T-helper 17 cell (primary cell): Measurements from ENCODE around the gene TMEM106B. TPM values are rescaled to one million over a fixed set of nuclear protein-coding genes. Genes with fewer than 3 reads are reported as not detected.
"Not testable (repeated sequence)": the region's sequence is repeated elsewhere in the genome, so short reads cannot be mapped to it uniquely, and the experiment has no call there.

Source experiments
- ATAC-seq: fragments of 150-1000 bp; cut with Tn5 transposase; 2 replicates; pipeline ENCODE4 v1.10.0; 2021; ENCODE audit warnings: mild to moderate bottlenecking, moderate library complexity
- DNase-seq, 3 donors: peaks; one replicate each; pipeline versions ENCODE4 v3.0.0 to v3.0.0-alpha.2; 2020 to 2021
- H3K9me3 ChIP-seq: one replicate; pipeline ENCODE4 v1.7.0; 2013; ENCODE audit warnings: low read length, mild to moderate bottlenecking; ENCODE audit not compliant: control insufficient read depth, poor library complexity, severe bottlenecking
- H3K27ac Mint-ChIP-seq: one replicate; pipeline ENCODE4 v1.8.0; 2022; ENCODE audit warnings: mild to moderate bottlenecking, moderate library complexity, mixed read lengths
- H3K27me3 Mint-ChIP-seq: one replicate; pipeline ENCODE4 v1.8.0; 2022; ENCODE audit warnings: mixed read lengths
- H3K36me3 Mint-ChIP-seq: one replicate; pipeline ENCODE4 v1.8.0; 2022; ENCODE audit warnings: low read depth, mixed read lengths
- H3K4me1 Mint-ChIP-seq: one replicate; pipeline ENCODE4 v1.8.0; 2022; ENCODE audit warnings: mild to moderate bottlenecking, mixed read lengths
- H3K4me3 Mint-ChIP-seq: one replicate; pipeline ENCODE4 v1.8.0; 2022; ENCODE audit warnings: mild to moderate bottlenecking, moderate library complexity, mixed read lengths
- total RNA-seq, 4 donors: library from RNA in 2 of 4; stranded (reverse) in 2 of 4; gene quantifications; one replicate each; pipeline ENCODE4 v1.2.3 and lab custom pipeline; 2022 to 2026

The TMEM106B gene
- total RNA-seq, 2 donors from 2014 or later, result 23.8 to 27.9 TPM

GRCh38 chr7:12210179-12211053 lies 678 bp upstream of the TMEM106B start:
- peak; percentile 42 for ATAC-seq
- DNase-seq, result no peak
- Mint-ChIP-seq H3K4me3 (peak overlapping the region; percentile 97), H3K36me3 (peaks cover 2% of the 10 kb centered on the region), H3K4me1 (peaks cover 24% of the 10 kb centered on the region), H3K27me3 (peaks cover 5% of the 10 kb centered on the region), H3K27ac (peak overlapping the region; percentile 99)
- H3K9me3 ChIP-seq, result no peaks in the 10 kb centered on the region

- H3K27me3 Mint-ChIP-seq, result peaks cover 5% of the 10 kb centered on the region
- H3K36me3 Mint-ChIP-seq, result peaks cover 8% of the 10 kb centered on the region
- ATAC-seq, result no peak
- H3K4me1 Mint-ChIP-seq, result peaks cover 31% of the 10 kb centered on the region
- peak overlapping the region; percentile 99 for H3K27ac Mint-ChIP-seq
- no peaks in the 10 kb centered on the region for H3K9me3 ChIP-seq
- H3K4me3 Mint-ChIP-seq, result peak overlapping the region; percentile 97
- no peak for DNase-seq
These were observed 804 bp downstream of the TMEM106B start for GRCh38 chr7:12211711-12212485.

- no peak for ATAC-seq
- H3K27ac Mint-ChIP-seq, result peak overlapping the region; percentile 2
- peaks cover 18% of the 10 kb centered on the region for H3K36me3 Mint-ChIP-seq
- H3K27me3 Mint-ChIP-seq, result no peaks in the 10 kb centered on the region
- DNase-seq, result no peak
- peaks cover 33% of the 10 kb centered on the region for H3K4me1 Mint-ChIP-seq
- no peaks in the 10 kb centered on the region for H3K9me3 ChIP-seq
- no peak overlapping the region for H3K4me3 Mint-ChIP-seq
These were observed 6.2 kb downstream of the TMEM106B start for GRCh38 chr7:12217311-12217710.

- H3K4me3 Mint-ChIP-seq, result no peak overlapping the region
- H3K27me3 Mint-ChIP-seq, result no peaks in the 10 kb centered on the region
- no peak overlapping the region for H3K27ac Mint-ChIP-seq
- peaks cover 22% of the 10 kb centered on the region for H3K36me3 Mint-ChIP-seq
- peaks cover 26% of the 10 kb centered on the region for H3K4me1 Mint-ChIP-seq
- ATAC-seq, result no peak
- no peak for DNase-seq
- no peaks in the 10 kb centered on the region for H3K9me3 ChIP-seq
These were observed 9.4 kb downstream of the TMEM106B start for GRCh38 chr7:12220389-12221046.

GRCh38 chr7:12221414-12221813 lies 10.3 kb downstream of the TMEM106B start:
- Mint-ChIP-seq H3K27me3 (no peaks in the 10 kb centered on the region), H3K4me3 (no peak overlapping the region), H3K27ac (peak overlapping the region; percentile 62), H3K36me3 (peaks cover 27% of the 10 kb centered on the region), H3K4me1 (peaks cover 27% of the 10 kb centered on the region)
- ATAC-seq (no peak), DNase-seq (no peak)
- H3K9me3 ChIP-seq, result no peaks in the 10 kb centered on the region

GRCh38 chr7:12222889-12223579 lies 11.9 kb downstream of the TMEM106B start:
- H3K9me3 ChIP-seq, result no peaks in the 10 kb centered on the region
- peaks cover 18% of the 10 kb centered on the region for H3K4me1 Mint-ChIP-seq
- H3K27ac Mint-ChIP-seq, result peak overlapping the region; percentile 27
- ATAC-seq (peak; percentile 87), DNase-seq (no peak)
- H3K27me3 Mint-ChIP-seq, result no peaks in the 10 kb centered on the region
- H3K4me3 Mint-ChIP-seq, result peak overlapping the region; percentile 67
- peaks cover 19% of the 10 kb centered on the region for H3K36me3 Mint-ChIP-seq

GRCh38 chr7:12225017-12225416 lies 13.9 kb downstream of the TMEM106B start:
- not testable (repeated sequence) for H3K9me3 ChIP-seq, ATAC-seq, H3K4me3 Mint-ChIP-seq, H3K27me3 Mint-ChIP-seq, DNase-seq, H3K27ac Mint-ChIP-seq
- peaks cover 14% of the 10 kb centered on the region for H3K4me1 Mint-ChIP-seq
- peaks cover 14% of the 10 kb centered on the region for H3K36me3 Mint-ChIP-seq

GRCh38 chr7:12226756-12227155 lies 15.7 kb downstream of the TMEM106B start:
- H3K27me3 Mint-ChIP-seq, result no peaks in the 10 kb centered on the region
- H3K9me3 ChIP-seq, result no peaks in the 10 kb centered on the region
- H3K36me3 Mint-ChIP-seq, result peaks cover 12% of the 10 kb centered on the region
- H3K27ac Mint-ChIP-seq, result no peak overlapping the region
- H3K4me1 Mint-ChIP-seq, result peaks cover 7% of the 10 kb centered on the region
- DNase-seq (no peak), ATAC-seq (no peak)
- H3K4me3 Mint-ChIP-seq, result no peak overlapping the region

- ATAC-seq (no peak), DNase-seq (no peak)
- H3K27ac Mint-ChIP-seq, result no peak overlapping the region
- peaks cover 12% of the 10 kb centered on the region for H3K36me3 Mint-ChIP-seq
- no peak overlapping the region for H3K4me3 Mint-ChIP-seq
- no peaks in the 10 kb centered on the region for H3K9me3 ChIP-seq
- H3K4me1 Mint-ChIP-seq, result peaks cover 7% of the 10 kb centered on the region
- H3K27me3 Mint-ChIP-seq, result no peaks in the 10 kb centered on the region
These were observed 16.9 kb downstream of the TMEM106B start for GRCh38 chr7:12228024-12228423.

- H3K36me3 Mint-ChIP-seq, result peaks cover 14% of the 10 kb centered on the region
These were observed 18.0 kb downstream of the TMEM106B start for GRCh38 chr7:12229046-12229445.

GRCh38 chr7:12231097-12231496 lies 20.0 kb downstream of the TMEM106B start:
- H3K4me1 Mint-ChIP-seq, result peaks cover 9% of the 10 kb centered on the region
- DNase-seq (no peak), ATAC-seq (no peak)
- no peak overlapping the region for H3K27ac Mint-ChIP-seq
- no peaks in the 10 kb centered on the region for H3K9me3 ChIP-seq
- H3K4me3 Mint-ChIP-seq, result no peak overlapping the region
- H3K27me3 Mint-ChIP-seq, result no peaks in the 10 kb centered on the region
- H3K36me3 Mint-ChIP-seq, result peaks cover 9% of the 10 kb centered on the region

More at GRCh38 chr7:12229046-12229445, 18.0 kb downstream of the TMEM106B start:
- DNase-seq (no peak), ATAC-seq (no peak)
- Mint-ChIP-seq H3K4me1 (peaks cover 7% of the 10 kb centered on the region), H3K27me3 (no peaks in the 10 kb centered on the region), H3K4me3 (no peak overlapping the region), H3K27ac (no peak overlapping the region)
- no peaks in the 10 kb centered on the region for H3K9me3 ChIP-seq

GRCh38 chr7:12233175-12233574 lies 22.1 kb downstream of the TMEM106B start:
- Mint-ChIP-seq H3K4me1 (peaks cover 5% of the 10 kb centered on the region), H3K27ac (peak overlapping the region; percentile 24), H3K36me3 (peaks cover 7% of the 10 kb centered on the region), H3K4me3 (no peak overlapping the region), H3K27me3 (no peaks in the 10 kb centered on the region)
- H3K9me3 ChIP-seq, result no peaks in the 10 kb centered on the region
- no peak for ATAC-seq
- DNase-seq, result no peak
